H9 (cell line): ENCODE results near the gene TMPRSS9. TPM values are rescaled to one million over a fixed set of nuclear protein-coding genes. Genes with fewer than 3 reads are reported as not detected.

Experiments
- DNase-seq: peaks from one replicate; pipeline ENCODE4 v3.0.0-alpha.2; 2017
- H2AFZ ChIP-seq: one replicate; pipeline ENCODE4 v1.6.1; 2013; ENCODE audit warnings: mild to moderate bottlenecking, low read length, control low read depth, moderate library complexity
- H2AK5ac ChIP-seq: 2 replicates; pipeline ENCODE4 v1.6.1; 2013; ENCODE audit warnings: low read length, control low read depth, mixed read lengths; ENCODE audit not compliant: insufficient read length
- H2BK120ac ChIP-seq: one replicate; pipeline ENCODE4 v1.6.1; 2013; ENCODE audit warnings: low read depth, mild to moderate bottlenecking, low read length, control low read depth, inconsistent platforms; ENCODE audit not compliant: poor library complexity, severe bottlenecking
- H2BK12ac ChIP-seq: 2 replicates; pipeline ENCODE4 v1.6.1; 2013; ENCODE audit warnings: low read length, control low read depth, mixed read lengths, low read depth; ENCODE audit not compliant: insufficient read length
- H2BK15ac ChIP-seq: 2 replicates; pipeline ENCODE4 v1.6.1; 2013; ENCODE audit warnings: low read depth, low read length, control low read depth
- H2BK20ac ChIP-seq: one replicate; pipeline ENCODE4 v1.6.1; 2013; ENCODE audit warnings: low read depth, mild to moderate bottlenecking, low read length, control low read depth, inconsistent platforms; ENCODE audit not compliant: poor library complexity, severe bottlenecking
- H2BK5ac ChIP-seq: 2 replicates; pipeline ENCODE4 v1.6.1; 2013; ENCODE audit warnings: low read length, control low read depth, mixed read lengths; ENCODE audit not compliant: insufficient read length
- H3K14ac ChIP-seq: 2 replicates; pipeline ENCODE4 v1.6.1; 2013; ENCODE audit warnings: low read length, control low read depth; ENCODE audit not compliant: insufficient read depth
- H3K18ac ChIP-seq: 2 replicates; pipeline ENCODE4 v1.6.1; 2013; ENCODE audit warnings: low read depth, mild to moderate bottlenecking, mixed read lengths, low read length, control low read depth; ENCODE audit not compliant: insufficient read length
- H3K23ac ChIP-seq: 2 replicates; pipeline ENCODE4 v1.6.1; 2013; ENCODE audit warnings: low read length, control low read depth, mixed read lengths, low read depth; ENCODE audit not compliant: insufficient read length
- H3K23me2 ChIP-seq: 2 replicates; pipeline ENCODE4 v1.6.1; 2013; ENCODE audit warnings: low read depth, mild to moderate bottlenecking, mixed read lengths, low read length, control low read depth; ENCODE audit not compliant: insufficient read length, poor library complexity, severe bottlenecking
- H3K27ac ChIP-seq: 2 replicates; pipeline ENCODE4 v1.5.1; 2013; ENCODE audit warnings: low read length, control low read depth, mixed read lengths, low read depth; ENCODE audit not compliant: insufficient read length
- H3K27me3 ChIP-seq: 2 replicates; pipeline ENCODE4 v1.6.1; 2013; ENCODE audit warnings: low read length, control low read depth, inconsistent platforms; ENCODE audit not compliant: insufficient read depth
- H3K4ac ChIP-seq: 2 replicates; pipeline ENCODE4 v1.6.1; 2013; ENCODE audit warnings: low read depth, mild to moderate bottlenecking, control low read depth, inconsistent platforms, low read length, moderate library complexity
- H3K4me1 ChIP-seq: 2 replicates; pipeline ENCODE4 v1.6.1; 2013; ENCODE audit warnings: low read length, control low read depth, inconsistent platforms; ENCODE audit not compliant: insufficient read depth
- H3K4me2 ChIP-seq: 2 replicates; pipeline ENCODE4 v1.6.1; 2013; ENCODE audit warnings: low read length, control low read depth, mixed read lengths; ENCODE audit not compliant: insufficient read length, insufficient read depth
- H3K56ac ChIP-seq: 2 replicates; pipeline ENCODE4 v1.6.1; 2013; ENCODE audit warnings: low read depth, mild to moderate bottlenecking, mixed read lengths, low read length, control low read depth; ENCODE audit not compliant: insufficient read length
- H3K79me1 ChIP-seq: 2 replicates; pipeline ENCODE4 v1.6.1; 2013; ENCODE audit warnings: low read depth, mild to moderate bottlenecking, moderate library complexity, low read length, control low read depth, inconsistent platforms; ENCODE audit not compliant: insufficient read depth, poor library complexity, severe bottlenecking
- H3K79me2 ChIP-seq: 2 replicates; pipeline ENCODE4 v1.6.1; 2013; ENCODE audit warnings: low read length, control low read depth, inconsistent platforms; ENCODE audit not compliant: insufficient read depth
- H3K9ac ChIP-seq: 2 replicates; pipeline ENCODE4 v1.6.1; 2013; ENCODE audit warnings: low read length, control low read depth, mixed read lengths; ENCODE audit not compliant: insufficient read length; ENCODE audit errors: extremely low read depth
- H3K9me3 ChIP-seq: one replicate; pipeline ENCODE4 v1.6.1; 2013; ENCODE audit warnings: low read depth, low read length, inconsistent platforms; ENCODE audit not compliant: control insufficient read depth
- H3T11ph ChIP-seq: one replicate; pipeline ENCODE4 v1.6.1; 2013; ENCODE audit warnings: mild to moderate bottlenecking, low read length, control low read depth, inconsistent platforms
- H4K20me1 ChIP-seq: one replicate; pipeline ENCODE4 v1.6.1; 2013; ENCODE audit not compliant: control insufficient read depth, insufficient read length, insufficient read depth
- H4K5ac ChIP-seq: 2 replicates; pipeline ENCODE4 v1.6.1; 2013; ENCODE audit warnings: low read depth, mild to moderate bottlenecking, mixed read lengths, low read length, control low read depth; ENCODE audit not compliant: insufficient read length
- H4K8ac ChIP-seq: replicated peaks from 2 replicates; pipeline ENCODE4 v1.6.1; 2013; ENCODE audit warnings: low read length, control low read depth, mixed read lengths, low read depth; ENCODE audit not compliant: insufficient read length
- H4K91ac ChIP-seq: 2 replicates; pipeline ENCODE4 v1.6.1; 2013; ENCODE audit warnings: low read depth, mild to moderate bottlenecking, moderate library complexity, mixed read lengths, low read length, control low read depth; ENCODE audit not compliant: insufficient read length
- H3K27ac Mint-ChIP-seq, 3 experiments: 2 replicates in 2 of 3; 3 replicates in 1 of 3; pipeline ENCODE4 v1.8.0; 2020 to 2021; ENCODE audit warnings: mixed read lengths in 3 of 3, mild to moderate bottlenecking in 1 of 3, moderate library complexity in 1 of 3
- H3K27me3 Mint-ChIP-seq: 2 replicates; pipeline ENCODE4 v1.8.0; 2021; ENCODE audit warnings: low read depth, mild to moderate bottlenecking, moderate library complexity, mixed read lengths
- H3K36me3 Mint-ChIP-seq, 3 experiments: 2 replicates in 2 of 3; 3 replicates in 1 of 3; pipeline ENCODE4 v1.8.0; 2020 to 2021; ENCODE audit warnings: low read depth in 3 of 3, mixed read lengths in 3 of 3; ENCODE audit not compliant: insufficient read depth in 1 of 3
- H3K4me1 Mint-ChIP-seq, 2 experiments: 2 replicates each; pipeline ENCODE4 v1.8.0; 2020; ENCODE audit warnings: mixed read lengths in 2 of 2
- H3K4me3 Mint-ChIP-seq, 2 experiments: 2 replicates in 1 of 2; 3 replicates in 1 of 2; pipeline ENCODE4 v1.8.0; 2020 to 2021; ENCODE audit warnings: mild to moderate bottlenecking in 2 of 2, mixed read lengths in 2 of 2, moderate library complexity in 1 of 2
- H3K9me3 Mint-ChIP-seq, 2 experiments: 2 replicates in 1 of 2; 3 replicates in 1 of 2; pipeline ENCODE4 v1.8.0; 2020; ENCODE audit warnings: mild to moderate bottlenecking in 2 of 2, mixed read lengths in 2 of 2, moderate library complexity in 1 of 2
- WGBS: extraction: QIAGEN DNeasy Blood & Tissue Kit; methylation state at CpG from one replicate; pipeline ENCODE4 v1.1.7; 2013; ENCODE audit warnings: missing lambda C conversion rate, low lambda C conversion rate, mixed read lengths; ENCODE audit not compliant: insufficient read length; ENCODE audit errors: extremely low coverage; 5-methylcytosine and 5-hydroxymethylcytosine counted together
- total RNA-seq: library from RNA; stranded (reverse); gene quantifications from 2 replicates; pipeline ENCODE4 v1.2.1, GENCODE V29; 2021
- TF ChIP-seq, protein P1 (sequence below): fragments of 200-600 bp; sonication (generic); conservative IDR thresholded peaks from 3 replicates; pipeline ENCODE4 v1.8.0; 2021; ENCODE audit warnings: antibody characterized with exemption, mild to moderate bottlenecking

Gene TMPRSS9
- total RNA-seq, 1 experiment from 2014 or later: 0.24 TPM

DNA sequence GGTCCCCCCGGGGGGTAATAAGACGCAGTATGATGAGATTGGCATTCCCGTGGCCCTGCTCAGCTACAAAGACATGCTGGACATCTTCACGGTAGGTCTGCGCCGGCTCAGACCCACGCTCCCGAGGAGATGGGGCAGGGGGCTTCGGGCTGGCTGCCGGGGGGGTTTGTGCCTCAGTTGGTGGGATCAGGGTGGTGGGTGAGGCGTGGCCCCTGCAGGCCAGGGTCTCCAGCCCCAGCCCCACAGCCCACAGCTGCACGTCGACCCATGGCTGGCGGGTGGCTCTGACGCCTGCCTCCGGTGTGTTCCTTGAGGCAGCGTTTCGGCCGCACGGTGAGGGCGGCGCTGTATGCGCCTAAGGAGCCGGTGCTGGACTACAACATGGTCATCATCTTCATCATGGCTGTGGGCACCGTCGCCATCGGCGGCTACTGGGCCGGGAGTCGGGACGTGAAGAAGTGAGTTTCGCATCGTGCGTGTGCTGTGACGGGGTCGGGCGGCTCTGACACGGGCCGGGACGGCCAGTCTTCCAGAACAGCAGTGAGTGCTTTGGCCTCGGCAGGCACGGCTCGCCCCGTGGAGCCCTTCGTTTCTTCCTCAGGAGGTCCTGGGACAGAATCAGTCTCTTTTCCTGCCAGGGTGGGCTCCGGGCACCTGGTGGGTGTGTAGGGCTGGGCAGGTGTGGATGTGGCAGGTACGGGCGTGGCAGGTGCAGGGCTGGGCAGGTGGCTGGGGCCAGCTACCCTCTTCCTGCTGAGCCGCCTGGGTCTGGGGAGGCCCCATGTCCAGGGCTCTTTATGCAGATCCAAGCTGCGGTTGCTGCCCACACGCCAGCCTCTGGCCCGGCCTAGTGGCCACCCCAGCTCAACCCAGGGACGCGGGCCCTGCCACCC is 21.1 kb upstream of the TMPRSS9 start:
- H3K27me3 Mint-ChIP-seq: no peaks in the 10 kb centered on the region
- no peak overlapping the region for H3K9ac ChIP-seq
- H3K23ac ChIP-seq: no peak overlapping the region
- no peak overlapping the region for H4K8ac ChIP-seq
- no peak overlapping the region for H3K4me2 ChIP-seq
- no peak overlapping the region for H3K56ac ChIP-seq
- TF ChIP-seq, protein P1, sequence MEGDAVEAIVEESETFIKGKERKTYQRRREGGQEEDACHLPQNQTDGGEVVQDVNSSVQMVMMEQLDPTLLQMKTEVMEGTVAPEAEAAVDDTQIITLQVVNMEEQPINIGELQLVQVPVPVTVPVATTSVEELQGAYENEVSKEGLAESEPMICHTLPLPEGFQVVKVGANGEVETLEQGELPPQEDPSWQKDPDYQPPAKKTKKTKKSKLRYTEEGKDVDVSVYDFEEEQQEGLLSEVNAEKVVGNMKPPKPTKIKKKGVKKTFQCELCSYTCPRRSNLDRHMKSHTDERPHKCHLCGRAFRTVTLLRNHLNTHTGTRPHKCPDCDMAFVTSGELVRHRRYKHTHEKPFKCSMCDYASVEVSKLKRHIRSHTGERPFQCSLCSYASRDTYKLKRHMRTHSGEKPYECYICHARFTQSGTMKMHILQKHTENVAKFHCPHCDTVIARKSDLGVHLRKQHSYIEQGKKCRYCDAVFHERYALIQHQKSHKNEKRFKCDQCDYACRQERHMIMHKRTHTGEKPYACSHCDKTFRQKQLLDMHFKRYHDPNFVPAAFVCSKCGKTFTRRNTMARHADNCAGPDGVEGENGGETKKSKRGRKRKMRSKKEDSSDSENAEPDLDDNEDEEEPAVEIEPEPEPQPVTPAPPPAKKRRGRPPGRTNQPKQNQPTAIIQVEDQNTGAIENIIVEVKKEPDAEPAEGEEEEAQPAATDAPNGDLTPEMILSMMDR: no peak
- peaks cover 3% of the 10 kb centered on the region; the same call in 1 of the 2 replicates for H3K79me2 ChIP-seq
- no peak overlapping the region for H2BK120ac ChIP-seq
- no peak overlapping the region for H2BK15ac ChIP-seq
- no peaks in the 10 kb centered on the region for H3K27me3 ChIP-seq
- no peak overlapping the region for H3K18ac ChIP-seq
- no peak overlapping the region for H3T11ph ChIP-seq
- no peak overlapping the region for H2AK5ac ChIP-seq
- no peak overlapping the region for H3K4me3 Mint-ChIP-seq
- no peak overlapping the region for H2BK20ac ChIP-seq
- no peak overlapping the region for H4K5ac ChIP-seq
- H2AFZ ChIP-seq: no peak overlapping the region
- no peak overlapping the region for H3K14ac ChIP-seq
- no CpG with 5 or more reads among the region's 54 CpGs for WGBS
- no peak overlapping the region for H2BK5ac ChIP-seq
- no peak overlapping the region for H3K27ac ChIP-seq
- H3K23me2 ChIP-seq: no peaks in the 10 kb centered on the region
- no peaks in the 10 kb centered on the region for H3K4me1 ChIP-seq
- H3K79me1 ChIP-seq: peaks cover 2% of the 10 kb centered on the region
- H3K9me3 Mint-ChIP-seq: peaks cover 3 to 6% of the 10 kb centered on the region in 2 experiments; a peak in 4 of 5 replicates
- no peaks in the 10 kb centered on the region for H3K9me3 ChIP-seq
- no peak overlapping the region for H2BK12ac ChIP-seq
- no peak overlapping the region for H4K91ac ChIP-seq
- H3K27ac Mint-ChIP-seq: no peak overlapping the region; a peak in 1 of 7 replicates
- no peaks in the 10 kb centered on the region for H4K20me1 ChIP-seq
- no peak overlapping the region for H3K4ac ChIP-seq
- H3K4me1 Mint-ChIP-seq: peaks cover 0 to 11% of the 10 kb centered on the region in 2 experiments; a peak in 1 of 4 replicates
- DNase-seq: no peak
- peaks cover 5 to 26% (median 13%) of the 10 kb centered on the region in 3 experiments; a peak in 6 of 7 replicates for H3K36me3 Mint-ChIP-seq
